Measurements from ENCODE around the gene TNFRSF12A. TPM values are rescaled to one million over a fixed set of nuclear protein-coding genes. Genes with fewer than 3 reads are reported as not detected.

TNFRSF12A gene
- total and polyA plus RNA-seq, 2 of the 8 experiments (the other 6 are each of a cell fraction or from before 2014, with no cell fraction given), result 81.0 to 82.5 TPM

DNA sequence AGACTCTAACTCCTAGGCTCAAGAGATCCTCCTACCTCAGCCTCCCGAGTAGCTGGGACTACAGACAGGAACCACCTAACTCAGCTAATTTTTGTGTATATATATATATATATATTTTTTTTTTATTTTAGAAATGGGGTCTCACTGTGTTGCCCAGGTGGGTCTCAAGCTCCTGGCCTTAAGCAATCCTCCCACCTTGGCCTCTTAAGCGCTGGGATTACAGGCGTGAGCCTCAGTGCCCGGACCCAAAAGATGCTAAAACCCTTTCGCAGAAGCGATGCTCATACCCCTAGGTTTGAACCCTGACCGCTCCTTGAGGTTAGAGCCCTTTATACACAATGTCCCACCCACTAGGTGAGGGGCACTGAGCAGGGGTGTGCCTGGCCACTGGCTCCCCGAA, 9.7 kb upstream of the TNFRSF12A start:
- peak overlapping the region; percentile 84 to 88; a peak in 3 of 4 replicates for H3K4me2 ChIP-seq (ENCODE audit: insufficient read depth in 1 of 2, low read depth in 2 of 2, low read length in 2 of 2)
- peaks cover 8 to 19% of the 10 kb centered on the region in 2 experiments for H4K20me1 ChIP-seq (replicated peaks in 1 of 2; ENCODE audit: control insufficient read depth in 1 of 2, insufficient read depth in 2 of 2, low read length in 2 of 2)
- H2BK12ac ChIP-seq (ENCODE audit: low read depth, low read length), result peak overlapping the region; percentile 97
- no peak for FAIRE-seq
- peak overlapping the region; percentile 98 for H2BK120ac ChIP-seq (replicated peaks; ENCODE audit: low read depth, low read length)
- no peak overlapping the region for H4K8ac ChIP-seq (ENCODE audit: extremely low read depth, insufficient read depth, low read length)
- peak overlapping the region; percentile 98; the same call in 1 of the 2 replicates for H2BK15ac ChIP-seq (ENCODE audit: low read length)
- H3K56ac ChIP-seq (replicated peaks; ENCODE audit: insufficient read length, low read depth, low read length), result no peak overlapping the region
- H3K9ac ChIP-seq (replicated peaks in 1 of 4; ENCODE audit: extremely low read depth in 1 of 4, low read depth in 3 of 4, low read length in 3 of 4), result no peak overlapping the region
- H4K91ac ChIP-seq (replicated peaks; ENCODE audit: insufficient read length, low read length), result peak overlapping the region; percentile 99
- no peak overlapping the region for H2AFZ ChIP-seq (ENCODE audit: low read length)
- no peaks in the 10 kb centered on the region for H3K9me3 ChIP-seq (ENCODE audit: insufficient read depth in 2 of 2, low read depth in 1 of 2, low read length in 1 of 2)
- H2BK20ac ChIP-seq (ENCODE audit: low read length), result peak overlapping the region; percentile 88
- peak overlapping the region; percentile 24 for H4K5ac ChIP-seq (ENCODE audit: insufficient read length, low read depth, low read length)
- no peaks in the 10 kb centered on the region; a peak in 1 of 7 replicates for H3K27me3 ChIP-seq (replicated peaks in 1 of 4; ENCODE audit: control insufficient read depth in 3 of 4, extremely low read depth in 1 of 4, insufficient read depth in 3 of 4, low read length in 3 of 4)
- peaks cover 0 to 16% (median 6%) of the 10 kb centered on the region in 4 experiments; a peak in 5 of 8 replicates for H3K36me3 ChIP-seq (ENCODE audit: control insufficient read depth in 2 of 4, insufficient read depth in 4 of 4, low read length in 3 of 4)
- H3K4me3 ChIP-seq (ENCODE audit: extremely low read depth in 1 of 4, insufficient read depth in 2 of 4, low read depth in 3 of 4, low read length in 4 of 4), result peak overlapping the region in 2 of 4 experiments; percentile 52; a peak in 3 of 8 replicates
- ChIA-PET CTCF (ENCODE audit: partially characterized antibody) (interaction anchor here (0.7 to 17.3 kb wide), 7 partner anchors 9 to 70 kb away, joined by 3 to 639 read pairs (median 4); partner anchors contain the start of genes BICDL2, CLDN6, HCFC1R1 and THOC6), POLR2A (ENCODE audit: partially characterized antibody) (interaction anchor here (0.9 to 35.7 kb wide), 14 partner anchors 10 to 479 kb away, joined by 3 to 1808 read pairs (median 14); partner anchors contain the start of genes BICDL2, CEMP1, CLDN6 and CLDN9)
- peak overlapping the region; percentile 97 for H2BK5ac ChIP-seq (ENCODE audit: low read depth, low read length)
- peaks cover 0 to 14% of the 10 kb centered on the region in 2 experiments; a peak in 1 of 4 replicates for H3K79me2 ChIP-seq (ENCODE audit: control insufficient read depth in 1 of 2, insufficient read depth in 2 of 2, low read length in 2 of 2)
- WGBS, 2 experiments (ENCODE audit: extremely low coverage in 1 of 2, insufficient coverage in 1 of 2, insufficient read length in 1 of 2, insufficient replicate concordance in 2 of 2, low coverage in 1 of 2, low lambda C conversion rate in 2 of 2, missing lambda C conversion rate in 1 of 2), result 89% methylated on average over 8 of the region's 8 CpGs; no CpG with 5 or more reads in 1 of the 2 experiments
- TF ChIP-seq EZH2 (IDR thresholded peaks at IDR 0.05; ENCODE audit: low read depth, low read length, severe bottlenecking) (no peak), CBX5 (IDR thresholded peaks at IDR 0.05; ENCODE audit: low read depth, low read length) (no peak), HDAC6 (IDR thresholded peaks at IDR 0.05; ENCODE audit: low read depth, low read length) (no peak), SIRT6 (IDR thresholded peaks at IDR 0.05; ENCODE audit: low read length) (no peak), RNF2 (IDR thresholded peaks at IDR 0.05; ENCODE audit: borderline replicate concordance, low read depth, low read length, missing control alignments, poor library complexity, severe bottlenecking) (no peak), RXRA (IDR thresholded peaks at IDR 0.05; ENCODE audit: insufficient read depth, low read depth, low read length) (no peak), TCF12 (IDR thresholded peaks at IDR 0.05; ENCODE audit: low read depth, low read length) (no peak), TAF7 (optimal IDR thresholded peaks at IDR 0.05; ENCODE audit: borderline replicate concordance, low read depth, low read length) (no peak), ASH2L (IDR thresholded peaks at IDR 0.05; ENCODE audit: low read length) (no peak)
- peaks cover 24% of the 10 kb centered on the region for H3K23me2 ChIP-seq (ENCODE audit: low read depth, low read length)
- no peak overlapping the region for H3K23ac ChIP-seq (ENCODE audit: insufficient read length)
- H3K79me1 ChIP-seq (ENCODE audit: low read depth, low read length), result peaks cover 5% of the 10 kb centered on the region; the same call in 1 of the 2 replicates
- 0 out of 2 replicates have a peak overlapping the region, but pooled peaks have one; percentile 4 for H3K27ac ChIP-seq (ENCODE audit: low read depth, low read length)
- peak overlapping the region; percentile 93 for H3K18ac ChIP-seq (ENCODE audit: extremely low read depth, low read length)
- no peak overlapping the region for H3K14ac ChIP-seq (ENCODE audit: insufficient read length)
- H3K4ac ChIP-seq (replicated peaks; ENCODE audit: insufficient read length, low read depth, low read length), result peak overlapping the region; percentile 99
- H2AK5ac ChIP-seq (ENCODE audit: low read depth, low read length), result peak overlapping the region; percentile 54
- H3K4me1 ChIP-seq (replicated peaks in 1 of 4; ENCODE audit: control insufficient read depth in 3 of 4, insufficient read depth in 4 of 4, low read length in 3 of 4), result peaks cover 20 to 77% (median 64%) of the 10 kb centered on the region in 4 experiments
- no peak for DNase-seq (ENCODE audit: low read depth in 1 of 2, low spot score in 2 of 2)
